Stimulated activated CD4-positive, alpha-beta T cell treated with anti-CD3 and anti-CD28 coated beads, Interleukin-1b, Interleukin-23, amount 100 ng/mL, for 48 hours (primary cell): ENCODE data around the gene CD9.

ENCODE experiments used
- DNase-seq: peaks from one replicate; pipeline ENCODE4 v3.0.0-alpha.2; 2020

CD9 gene

DNA sequence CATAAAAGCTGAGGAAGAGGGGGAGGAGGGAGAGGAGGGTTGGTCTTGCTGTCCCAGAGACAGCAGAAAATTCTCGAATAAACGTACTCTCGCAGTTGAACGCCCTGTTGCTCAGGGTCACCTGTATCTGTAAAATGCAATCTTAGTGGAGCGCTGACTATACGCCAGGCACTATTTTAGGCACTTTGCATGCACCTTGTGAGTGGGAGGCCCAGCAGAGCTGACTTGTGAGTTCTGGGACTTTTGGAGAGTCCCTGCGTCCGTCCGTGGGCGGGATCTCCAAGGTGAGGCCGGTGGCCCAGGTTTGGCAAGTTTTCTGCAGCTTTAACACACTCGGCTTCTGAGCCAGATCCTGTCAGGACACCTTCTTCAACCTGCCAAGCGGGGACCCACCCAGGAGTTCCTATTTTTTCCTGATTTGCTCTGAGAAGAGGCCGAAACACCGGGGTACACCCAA is 77.8 kb downstream of the CD9 start:
- DNase-seq = peak; percentile 23

DNA sequence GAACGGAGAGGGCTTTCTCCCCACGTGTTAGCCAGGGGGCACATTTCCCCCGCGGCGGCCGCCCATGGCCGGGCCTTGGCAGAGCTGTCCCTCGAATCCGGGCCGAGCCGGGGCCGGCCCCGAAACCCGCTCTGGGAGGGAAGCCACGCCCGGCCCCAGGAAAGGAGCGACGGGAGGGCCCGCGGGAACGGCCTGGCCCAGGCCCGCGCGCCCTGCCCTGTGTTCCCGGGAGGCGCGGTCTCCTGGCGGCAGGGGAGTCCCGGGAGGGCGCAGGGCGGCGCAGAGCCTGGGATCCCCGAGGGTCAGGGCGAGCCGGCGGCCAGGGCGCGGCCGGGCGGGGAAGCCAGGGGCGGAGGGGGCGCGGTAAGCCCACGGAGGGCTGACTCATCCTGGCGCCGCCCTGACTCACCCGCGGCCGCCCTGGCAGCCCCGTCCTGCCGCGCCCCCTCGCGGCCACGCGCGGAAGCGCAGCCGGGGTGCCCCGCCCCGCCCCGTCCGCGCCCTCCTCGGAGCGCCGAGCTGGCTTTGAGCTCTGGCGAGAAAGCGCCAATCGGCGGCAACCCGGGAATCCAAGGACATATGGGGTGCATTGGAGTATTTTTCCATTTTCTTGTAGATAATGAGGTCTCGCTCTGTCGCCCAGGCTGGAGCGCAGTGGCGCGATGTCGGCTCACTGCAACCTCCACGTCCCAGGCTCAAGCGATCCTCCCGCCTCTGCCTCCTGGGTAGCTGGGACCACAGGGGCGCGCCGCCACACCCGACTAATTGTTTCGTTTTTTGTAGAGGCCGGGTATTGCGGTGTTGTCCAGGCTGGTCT is 78.4 kb downstream of the CD9 start:
- peak; percentile 80 for DNase-seq

DNA sequence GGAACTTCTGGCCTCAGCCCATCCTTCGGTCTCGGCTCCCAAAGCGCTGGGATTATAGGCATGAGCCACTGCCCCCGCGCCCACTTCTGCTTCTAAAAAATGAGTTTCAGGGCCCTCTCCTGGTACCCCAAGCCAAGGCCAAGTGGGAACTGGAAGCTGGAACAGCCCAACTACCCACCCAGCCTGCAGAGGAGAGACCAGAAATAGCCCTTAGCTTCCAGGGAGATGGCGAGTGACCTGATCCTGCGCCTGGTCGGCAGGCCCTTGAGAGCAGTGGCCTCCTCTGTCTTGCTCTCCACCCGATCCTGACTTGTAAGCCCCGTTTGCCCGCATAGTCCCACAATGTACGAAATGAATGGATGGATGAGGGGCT is 79.0 kb downstream of the CD9 start:
- no peak for DNase-seq

DNA sequence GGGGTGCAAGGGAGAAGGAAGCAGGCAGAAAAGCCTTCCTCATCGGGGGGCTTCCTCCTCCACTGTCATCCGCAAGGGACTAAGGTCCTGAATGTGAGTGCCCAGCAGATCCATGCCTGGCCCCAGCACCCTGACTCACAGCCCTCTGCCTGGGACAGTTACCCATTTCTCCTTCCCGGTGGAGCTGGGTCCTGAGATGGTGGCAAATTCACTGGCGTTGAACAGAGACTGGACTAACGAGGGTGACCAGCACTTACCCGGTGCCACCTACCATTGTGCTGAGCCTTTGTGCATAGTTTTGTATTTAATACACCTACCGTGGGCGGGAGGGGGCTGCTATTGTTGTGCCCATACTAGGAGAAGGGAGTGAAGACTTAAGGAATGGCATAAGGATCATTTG is 79.4 kb downstream of the CD9 start:
- DNase-seq = no peak

DNA sequence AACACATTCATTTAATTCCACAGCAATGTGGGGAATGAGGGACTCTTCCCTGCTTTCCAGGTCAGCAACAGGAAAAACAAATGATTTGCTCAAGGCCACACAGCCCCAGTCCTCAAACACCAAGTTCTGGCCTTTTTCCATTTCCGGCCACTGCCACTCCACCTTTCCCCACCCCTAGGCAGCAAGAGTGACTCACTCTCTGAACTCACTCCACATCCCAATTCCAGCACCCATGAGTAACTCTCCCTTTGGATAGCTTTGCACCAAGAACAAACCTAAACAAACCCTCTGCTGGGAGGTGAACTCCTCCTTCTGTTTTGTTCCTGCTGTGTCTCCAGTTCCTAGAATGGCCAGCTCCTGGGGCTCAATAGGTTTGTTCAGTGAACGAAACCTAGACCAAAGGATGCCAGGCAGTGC is 79.9 kb downstream of the CD9 start:
- no peak for DNase-seq

DNA sequence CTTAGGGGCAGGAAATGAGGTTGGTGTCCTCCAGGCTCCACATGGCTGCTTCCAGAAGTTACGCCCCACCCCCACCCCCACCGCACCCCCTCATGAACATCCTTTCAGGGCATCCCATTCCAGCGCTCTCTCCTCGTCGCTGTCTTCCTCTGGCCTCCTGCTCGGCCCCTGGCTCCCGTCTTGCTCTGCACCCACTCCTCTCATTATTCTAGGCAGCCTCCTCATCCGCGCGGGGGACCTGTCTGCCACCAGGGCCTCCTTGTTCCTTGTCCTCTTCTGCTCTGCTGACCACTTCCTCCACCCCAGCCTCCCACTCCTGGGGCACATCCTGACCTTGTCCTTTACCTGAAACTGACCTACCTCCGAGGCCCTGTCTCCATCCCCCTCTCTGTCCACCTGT is 80.5 kb downstream of the CD9 start:
- DNase-seq = no peak

DNA sequence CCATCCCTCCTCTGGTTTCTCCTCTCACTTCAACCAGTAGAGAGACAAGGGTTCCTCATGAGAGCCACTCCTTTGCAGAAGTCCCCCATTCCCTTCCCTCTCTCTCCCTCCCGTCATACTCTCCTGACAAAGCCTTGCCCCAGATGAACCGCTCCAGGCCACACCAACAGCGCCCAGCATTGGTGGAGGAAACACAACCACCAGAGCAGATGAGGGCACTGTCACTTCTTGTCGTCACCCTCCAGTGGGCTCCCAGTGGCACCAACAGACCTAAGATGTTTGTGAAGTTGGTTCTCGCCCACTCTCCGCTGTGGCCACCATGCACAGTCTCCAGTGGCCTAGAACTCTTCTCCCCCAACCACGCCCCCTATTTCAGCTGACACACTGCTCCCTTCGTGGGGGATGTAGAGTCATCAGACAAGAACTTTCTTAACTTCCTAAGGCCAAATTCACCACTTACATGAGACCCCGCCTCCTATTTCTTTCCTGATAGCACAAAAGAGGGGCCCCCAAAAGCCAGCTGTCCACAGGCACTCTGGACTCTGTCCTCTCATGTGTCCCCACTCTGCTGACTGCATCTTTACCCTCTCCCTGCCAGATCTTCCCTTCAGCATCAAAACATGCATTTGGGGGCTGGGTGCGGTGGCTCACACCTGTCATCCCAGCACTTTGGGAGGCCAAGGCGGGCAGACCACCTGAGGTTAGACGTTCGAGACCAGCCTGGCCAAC is 81.0 kb downstream of the CD9 start:
- no peak for DNase-seq

DNA sequence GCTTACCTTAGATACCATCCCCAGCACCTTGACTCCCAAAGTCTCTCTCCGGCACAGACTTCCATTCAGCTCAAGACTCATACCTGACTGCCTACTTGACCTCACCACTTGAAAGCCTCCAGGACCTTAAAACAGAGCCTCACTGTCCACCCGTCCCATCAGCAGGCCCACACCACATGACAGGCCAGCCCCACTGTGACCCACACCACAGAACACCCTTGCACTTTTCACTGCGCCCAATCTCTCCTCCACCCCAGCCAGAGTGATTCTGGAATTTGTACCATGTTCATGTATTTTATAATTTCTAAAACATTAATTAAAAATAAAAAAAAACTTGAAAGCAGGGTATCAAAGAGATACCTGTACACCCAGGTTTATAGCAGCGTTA is 82.2 kb downstream of the CD9 start:
- no peak for DNase-seq

DNA sequence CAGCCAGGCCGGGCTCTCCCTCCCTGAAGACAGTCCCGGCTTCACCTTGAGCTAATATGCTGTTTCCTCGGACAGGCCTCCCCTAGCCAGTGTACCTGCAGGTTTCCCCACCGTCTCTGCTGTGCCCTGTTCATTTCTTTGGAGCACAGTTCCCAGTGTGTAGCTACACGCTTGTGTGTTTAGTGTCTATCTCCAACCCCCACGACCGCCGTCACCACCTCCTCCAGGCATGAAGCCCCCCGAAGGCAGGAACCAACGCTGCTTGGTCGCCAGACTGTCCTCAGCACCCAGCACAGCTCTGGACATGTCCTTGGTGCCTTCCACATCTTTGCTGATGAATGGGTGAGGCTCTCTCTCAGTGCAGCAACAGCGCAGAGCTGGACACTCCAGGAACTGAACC is 84.1 kb downstream of the CD9 start:
- DNase-seq = no peak

DNA sequence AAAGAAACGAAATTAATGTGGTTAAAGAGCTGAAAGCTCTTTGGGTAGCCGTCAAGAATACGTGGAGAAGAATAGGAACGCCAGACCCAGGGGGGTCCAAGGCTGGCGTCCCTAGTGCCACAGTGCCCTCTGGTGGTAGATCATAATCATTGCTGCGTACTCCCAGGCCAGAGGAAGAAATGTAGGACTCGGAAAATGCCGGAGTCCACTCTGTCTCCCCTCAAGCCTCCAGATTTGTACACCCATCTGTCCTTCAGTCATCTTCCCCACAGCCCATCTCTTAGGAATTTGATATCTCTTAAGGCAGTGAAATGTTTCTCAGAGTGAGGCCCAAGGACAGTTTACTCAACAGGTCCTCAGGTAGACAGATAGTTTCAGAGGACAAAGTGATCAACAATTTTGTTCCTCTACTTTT is 84.9 kb downstream of the CD9 start:
- peak; percentile 42 for DNase-seq

DNA sequence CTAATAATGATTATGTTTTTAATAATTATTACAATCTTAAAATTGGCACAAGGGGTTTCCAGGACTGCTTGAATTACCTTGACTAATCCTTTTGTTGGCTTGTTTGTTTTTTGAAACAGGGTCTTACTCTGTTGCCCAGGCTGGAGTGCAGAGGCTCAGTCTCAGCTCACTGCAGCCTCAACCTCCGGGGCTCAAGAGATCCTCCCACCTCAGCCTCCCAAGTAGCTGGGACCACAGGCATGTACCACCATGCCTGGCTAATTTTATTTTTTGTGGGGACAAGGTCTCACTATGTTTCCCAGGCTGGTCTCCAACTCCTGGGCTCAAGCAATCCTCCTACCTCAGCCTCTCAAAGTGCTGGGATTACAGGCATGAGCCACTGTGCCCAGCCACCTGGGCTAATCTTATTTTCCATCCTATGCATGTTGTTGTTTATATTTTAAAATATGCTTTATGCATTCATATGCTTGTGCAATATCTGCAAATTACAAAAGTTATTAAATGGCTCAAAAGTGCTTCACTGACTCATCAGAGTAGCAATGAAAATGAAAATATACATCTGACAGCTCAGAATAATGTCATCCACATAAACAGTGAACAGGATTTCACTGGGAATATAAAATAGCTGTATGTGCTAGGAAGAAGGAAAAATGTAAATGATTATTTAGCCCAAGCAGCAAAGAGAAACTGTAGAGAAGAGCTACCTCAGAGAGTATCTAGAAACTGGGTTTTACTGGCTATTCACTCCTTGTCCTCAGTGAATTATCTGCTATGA is 85.5 kb downstream of the CD9 start:
- DNase-seq = no peak
